ENCODE results near the gene TTLL11. TPM values are rescaled to one million over a fixed set of nuclear protein-coding genes. Genes with fewer than 3 reads are reported as not detected.

TTLL11 gene
- total RNA-seq, 1 donor, result 7.3 TPM

GRCh38 chr9:122088880-122089706, 4.0 kb downstream of the TTLL11 start:
- no peak for TF ChIP-seq CTCF (IDR thresholded peaks at IDR 0.05; ENCODE audit: insufficient read depth, low read length)
- no peak for DNase-seq (ENCODE audit: low read depth)

GRCh38 chr9:122087406-122088200, 5.5 kb downstream of the TTLL11 start:
- DNase-seq (ENCODE audit: low read depth), result peak; percentile 70
- TF ChIP-seq CTCF (IDR thresholded peaks at IDR 0.05; ENCODE audit: insufficient read depth, low read length), result no peak
- no peak overlapping the region for H3K4me3 ChIP-seq (ENCODE audit: low read depth, low read length)

More at GRCh38 chr9:122088880-122089706, 4.0 kb downstream of the TTLL11 start:
- no peak overlapping the region for H3K4me3 ChIP-seq (ENCODE audit: low read depth, low read length)

GRCh38 chr9:122086873-122087272, 6.2 kb downstream of the TTLL11 start:
- TF ChIP-seq CTCF (IDR thresholded peaks at IDR 0.05; ENCODE audit: insufficient read depth, low read length), result no peak
- H3K4me3 ChIP-seq (ENCODE audit: low read depth, low read length), result no peak overlapping the region
- DNase-seq (ENCODE audit: low read depth), result no peak

GRCh38 chr9:122085260-122085659, 7.8 kb downstream of the TTLL11 start:
- H3K4me3 ChIP-seq (ENCODE audit: low read depth, low read length), result no peak overlapping the region
- DNase-seq (ENCODE audit: low read depth), result no peak
- no peak for TF ChIP-seq CTCF (IDR thresholded peaks at IDR 0.05; ENCODE audit: insufficient read depth, low read length)

GRCh38 chr9:122084026-122084675, 9.0 kb downstream of the TTLL11 start:
- DNase-seq (ENCODE audit: low read depth), result no peak
- H3K4me3 ChIP-seq (ENCODE audit: low read depth, low read length), result no peak overlapping the region
- TF ChIP-seq CTCF (IDR thresholded peaks at IDR 0.05; ENCODE audit: insufficient read depth, low read length), result no peak

GRCh38 chr9:122080986-122081385, 12.1 kb downstream of the TTLL11 start:
- no peak overlapping the region for H3K4me3 ChIP-seq (ENCODE audit: low read depth, low read length)
- TF ChIP-seq CTCF (IDR thresholded peaks at IDR 0.05; ENCODE audit: insufficient read depth, low read length), result no peak
- no peak for DNase-seq (ENCODE audit: low read depth)
